ENCODE measurements around the gene RAB40B. TPM values are rescaled to one million over a fixed set of nuclear protein-coding genes. Genes with fewer than 3 reads are reported as not detected.

RAB40B gene
- polyA plus RNA-seq, 1 experiment = 9.4 TPM

DNA sequence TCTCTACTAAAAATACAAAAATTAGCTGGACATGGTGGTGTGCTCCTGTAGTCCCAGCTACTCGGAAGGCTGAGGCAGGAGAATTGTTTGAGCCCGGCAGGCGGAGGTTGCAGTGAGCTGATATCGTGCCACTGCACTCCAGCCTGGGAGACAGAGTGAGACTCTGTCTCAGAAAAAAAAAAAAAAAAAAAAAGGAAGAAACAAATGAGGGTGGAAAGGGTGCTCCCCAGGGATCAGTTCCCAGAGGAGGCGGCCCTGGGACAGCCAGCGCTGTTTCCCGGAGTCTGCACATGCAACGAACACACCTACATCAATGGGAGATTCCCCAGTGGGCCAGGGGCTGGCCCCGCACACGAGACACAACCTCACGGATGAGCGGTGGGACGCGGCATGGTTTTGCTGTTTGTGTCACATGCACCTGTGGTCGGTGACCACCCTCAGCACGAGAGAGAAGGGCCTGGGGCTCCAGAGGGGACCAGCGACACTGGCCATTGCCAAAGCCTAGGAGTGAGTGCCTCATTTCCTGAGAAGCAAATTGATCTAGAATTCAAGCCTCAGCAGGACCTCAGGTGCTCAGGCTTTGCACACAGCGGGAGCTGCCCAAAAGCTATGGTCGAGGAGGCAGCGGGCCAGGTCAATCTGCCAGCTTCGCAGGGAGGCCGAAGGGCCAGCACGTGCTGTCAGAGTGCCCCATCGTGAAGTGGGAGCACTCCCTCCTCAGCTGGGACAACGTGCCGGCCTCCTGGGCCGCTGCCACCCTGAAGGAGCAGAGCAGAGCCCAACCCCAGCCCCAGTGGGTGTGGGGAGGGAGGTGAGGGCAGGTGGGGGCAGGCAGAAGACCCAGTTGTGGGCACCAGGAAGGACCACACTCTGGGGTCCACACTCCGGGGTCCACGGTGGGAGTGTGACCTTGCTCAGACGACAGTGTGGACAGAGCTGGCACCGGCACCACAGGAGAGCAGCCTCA is 36.5 kb downstream of the RAB40B start:
- TF ChIP-seq, protein P1, sequence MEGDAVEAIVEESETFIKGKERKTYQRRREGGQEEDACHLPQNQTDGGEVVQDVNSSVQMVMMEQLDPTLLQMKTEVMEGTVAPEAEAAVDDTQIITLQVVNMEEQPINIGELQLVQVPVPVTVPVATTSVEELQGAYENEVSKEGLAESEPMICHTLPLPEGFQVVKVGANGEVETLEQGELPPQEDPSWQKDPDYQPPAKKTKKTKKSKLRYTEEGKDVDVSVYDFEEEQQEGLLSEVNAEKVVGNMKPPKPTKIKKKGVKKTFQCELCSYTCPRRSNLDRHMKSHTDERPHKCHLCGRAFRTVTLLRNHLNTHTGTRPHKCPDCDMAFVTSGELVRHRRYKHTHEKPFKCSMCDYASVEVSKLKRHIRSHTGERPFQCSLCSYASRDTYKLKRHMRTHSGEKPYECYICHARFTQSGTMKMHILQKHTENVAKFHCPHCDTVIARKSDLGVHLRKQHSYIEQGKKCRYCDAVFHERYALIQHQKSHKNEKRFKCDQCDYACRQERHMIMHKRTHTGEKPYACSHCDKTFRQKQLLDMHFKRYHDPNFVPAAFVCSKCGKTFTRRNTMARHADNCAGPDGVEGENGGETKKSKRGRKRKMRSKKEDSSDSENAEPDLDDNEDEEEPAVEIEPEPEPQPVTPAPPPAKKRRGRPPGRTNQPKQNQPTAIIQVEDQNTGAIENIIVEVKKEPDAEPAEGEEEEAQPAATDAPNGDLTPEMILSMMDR (IDR thresholded peaks at IDR 0.05; ENCODE audit: insufficient read depth, low read depth, low read length) = no peak
- Histone ChIP-seq H3K27me3 (ENCODE audit: control insufficient read depth, insufficient read depth, low read length) (no peaks in the 10 kb centered on the region), H3K4me3 (ENCODE audit: low read depth, low read length) (no peak overlapping the region), H3K36me3 (ENCODE audit: control insufficient read depth, insufficient read depth, low read length) (0 out of 2 replicates have a peak, but pooled peaks cover 2% of the 10 kb centered on the region)
- ChIA-PET POLR2A (no interaction called here), CTCF (no interaction called here)
- no peak for DNase-seq (ENCODE audit: low read depth)

GRCh38 chr17:82659886-82660285 is 38.6 kb downstream of the RAB40B start:
- ChIA-PET CTCF (interaction anchor here (1.0 kb wide), 1 partner anchor 9 kb away, joined by 3 read pairs; no protein-coding TSS in a partner anchor), POLR2A (no interaction called here)
- Histone ChIP-seq H3K4me3 (ENCODE audit: low read depth, low read length) (no peak overlapping the region), H3K36me3 (ENCODE audit: control insufficient read depth, insufficient read depth, low read length) (0 out of 2 replicates have a peak, but pooled peaks cover 2% of the 10 kb centered on the region), H3K27me3 (ENCODE audit: control insufficient read depth, insufficient read depth, low read length) (no peaks in the 10 kb centered on the region)
- no peak for DNase-seq (ENCODE audit: low read depth)
- TF ChIP-seq, protein P1 (IDR thresholded peaks at IDR 0.05; ENCODE audit: insufficient read depth, low read depth, low read length) = no peak

GRCh38 chr17:82658796-82659452 is 39.6 kb downstream of the RAB40B start:
- H3K4me3 ChIP-seq (ENCODE audit: low read depth, low read length) = no peak overlapping the region
- CTCF ChIA-PET = interaction anchor here (1.0 to 1.3 kb wide), 2 partner anchors 9 to 10 kb away, joined by 3 to 4 read pairs; no protein-coding TSS in a partner anchor

DNA sequence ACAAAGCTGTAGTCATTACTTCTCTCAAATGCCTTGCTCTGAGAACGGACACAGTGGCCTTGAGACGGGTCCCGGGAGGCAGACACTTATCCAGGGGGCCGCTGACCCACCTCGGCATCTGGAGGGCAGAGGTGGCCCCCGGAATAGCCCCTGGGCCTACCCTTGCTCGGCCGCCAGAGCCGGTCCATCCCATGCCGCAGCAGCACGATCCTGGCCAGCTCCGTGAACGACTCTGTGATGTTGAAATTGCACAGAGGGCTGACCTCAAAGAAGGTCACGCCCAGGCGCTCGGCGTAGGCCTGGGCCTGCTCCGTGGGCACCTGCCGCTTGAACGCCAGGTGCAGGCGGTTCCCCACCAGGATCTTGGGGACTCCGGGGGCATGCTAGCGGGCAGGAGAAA is 40.2 kb downstream of the RAB40B start:
- TF ChIP-seq, protein P1 (IDR thresholded peaks at IDR 0.05; ENCODE audit: insufficient read depth, low read depth, low read length) = no peak
- ChIA-PET CTCF (interaction anchor here (1.3 kb wide), 1 partner anchor 9 kb away, joined by 4 read pairs; no protein-coding TSS in a partner anchor), POLR2A (no interaction called here)
- Histone ChIP-seq H3K36me3 (ENCODE audit: control insufficient read depth, insufficient read depth, low read length) (0 out of 2 replicates have a peak, but pooled peaks cover 2% of the 10 kb centered on the region), H3K4me3 (ENCODE audit: low read depth, low read length) (no peak overlapping the region), H3K27me3 (ENCODE audit: control insufficient read depth, insufficient read depth, low read length) (no peaks in the 10 kb centered on the region)
- no peak for DNase-seq (ENCODE audit: low read depth)

More at GRCh38 chr17:82658796-82659452, 39.6 kb downstream of the RAB40B start:
- no peaks in the 10 kb centered on the region for H3K27me3 ChIP-seq (ENCODE audit: control insufficient read depth, insufficient read depth, low read length)
- TF ChIP-seq, protein P1 (IDR thresholded peaks at IDR 0.05; ENCODE audit: insufficient read depth, low read depth, low read length) = no peak
- POLR2A ChIA-PET = no interaction called here
- H3K36me3 ChIP-seq (ENCODE audit: control insufficient read depth, insufficient read depth, low read length) = 0 out of 2 replicates have a peak, but pooled peaks cover 2% of the 10 kb centered on the region
- DNase-seq (ENCODE audit: low read depth) = no peak

DNA sequence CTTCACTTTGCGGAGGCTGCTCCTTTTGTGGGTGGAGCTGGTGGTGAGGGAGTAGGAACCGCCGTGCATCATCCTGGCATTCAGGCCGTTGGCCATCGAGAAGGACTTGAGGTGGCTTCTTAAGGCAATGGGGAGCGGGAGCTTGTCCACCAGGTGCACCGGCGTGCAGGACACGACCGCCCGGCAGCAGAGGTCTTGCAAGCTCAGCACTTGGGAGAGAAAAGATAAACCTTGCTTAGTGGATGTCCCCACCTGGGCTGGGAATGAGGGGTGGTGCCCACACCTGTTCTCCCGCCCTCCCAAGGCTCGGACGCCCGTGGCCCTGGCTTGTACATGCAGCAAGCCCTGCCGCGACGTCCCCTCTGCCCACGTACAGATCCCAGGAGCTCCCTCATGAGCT is 40.6 kb downstream of the RAB40B start:
- H3K4me3 ChIP-seq (ENCODE audit: low read depth, low read length) = no peak overlapping the region
- 0 out of 2 replicates have a peak, but pooled peaks cover 2% of the 10 kb centered on the region for H3K36me3 ChIP-seq (ENCODE audit: control insufficient read depth, insufficient read depth, low read length)
- TF ChIP-seq, protein P1 (IDR thresholded peaks at IDR 0.05; ENCODE audit: insufficient read depth, low read depth, low read length) = no peak
- CTCF ChIA-PET = interaction anchor here (1.3 kb wide), 1 partner anchor 10 kb away, joined by 4 read pairs; no protein-coding TSS in a partner anchor
- POLR2A ChIA-PET = no interaction called here
- DNase-seq (ENCODE audit: low read depth) = no peak
- no peaks in the 10 kb centered on the region for H3K27me3 ChIP-seq (ENCODE audit: control insufficient read depth, insufficient read depth, low read length)
